Thyroid gland (tissue), 4 donors: ENCODE data around the gene HSFX4. TPM values are rescaled to one million over a fixed set of nuclear protein-coding genes. Genes with fewer than 3 reads are reported as not detected.

ENCODE experiments used
- DNase-seq, 2 donors: peaks; one replicate each; pipeline ENCODE4 v3.0.0-alpha.2; 2019
- H3K27ac ChIP-seq, 3 donors: fragments of 200-600 bp; sonication (generic); 1 replicate in 2 of 3; 2 replicates in 1 of 3; pipeline ENCODE4 v1.5.1; 2016 to 2019; ENCODE audit warnings: mild to moderate bottlenecking in 1 of 3, moderate library complexity in 1 of 3
- H3K27me3 ChIP-seq: fragments of 200-600 bp; sonication (generic); one replicate; pipeline ENCODE4 v1.5.1; 2019
- H3K36me3 ChIP-seq, 2 donors: fragments of 200-600 bp; sonication (generic); one replicate each; pipeline ENCODE4 v1.5.1; 2016 to 2019
- H3K4me1 ChIP-seq, 2 donors: fragments of 200-600 bp; sonication (generic); one replicate each; pipeline ENCODE4 v1.5.1; 2017 to 2019
- H3K4me3 ChIP-seq, 3 donors: fragments of 200-600 bp; sonication (generic); replicated peaks in 1 of 3; 1 replicate in 2 of 3; 2 replicates in 1 of 3; pipeline ENCODE4 v1.5.1; 2016; ENCODE audit warnings: mild to moderate bottlenecking in 1 of 3
- H3K9me3 ChIP-seq: fragments of 200-600 bp; sonication (generic); one replicate; pipeline ENCODE4 v1.5.1; 2017
- POLR2A ChIP-seq, 2 donors: fragments of 450-650 bp; IDR thresholded peaks; one replicate each; pipeline ENCODE4 v1.6.1; 2017; ENCODE audit warnings: antibody characterized with exemption in 2 of 2, mild to moderate bottlenecking in 2 of 2, moderate library complexity in 1 of 2
- WGBS, 2 donors: methylation state at CpG; one replicate each; pipeline ENCODE4 v1.1.5; 2017; 5-methylcytosine and 5-hydroxymethylcytosine counted together
- intact Hi-C: fragments of 100-400 bp; cut with DNase I; formaldehyde crosslinking; loops from one replicate; pipeline ENCODE4 v1.15.1; 2023
- total RNA-seq, 4 donors: library from RNA; depleted of rRNA; stranded (reverse); fragments of >200 nt; gene quantifications; one replicate each; pipeline ENCODE4 v1.2.3, GENCODE V29; 2016
- TF ChIP-seq, protein P1 (sequence below), 6 experiments: fragments of 200-600 bp in 3 of 6; fragments of 450-650 bp in 3 of 6; sonication (generic) in 3 of 6; IDR thresholded peaks; one replicate each; pipeline ENCODE4 v1.5.1; 2016 to 2019; ENCODE audit warnings: antibody characterized with exemption in 6 of 6, mild to moderate bottlenecking in 2 of 6, inconsistent platforms in 1 of 6, moderate library complexity in 1 of 6

HSFX4 gene
- total RNA-seq, 4 donors from 2014 or later: not detected

DNA sequence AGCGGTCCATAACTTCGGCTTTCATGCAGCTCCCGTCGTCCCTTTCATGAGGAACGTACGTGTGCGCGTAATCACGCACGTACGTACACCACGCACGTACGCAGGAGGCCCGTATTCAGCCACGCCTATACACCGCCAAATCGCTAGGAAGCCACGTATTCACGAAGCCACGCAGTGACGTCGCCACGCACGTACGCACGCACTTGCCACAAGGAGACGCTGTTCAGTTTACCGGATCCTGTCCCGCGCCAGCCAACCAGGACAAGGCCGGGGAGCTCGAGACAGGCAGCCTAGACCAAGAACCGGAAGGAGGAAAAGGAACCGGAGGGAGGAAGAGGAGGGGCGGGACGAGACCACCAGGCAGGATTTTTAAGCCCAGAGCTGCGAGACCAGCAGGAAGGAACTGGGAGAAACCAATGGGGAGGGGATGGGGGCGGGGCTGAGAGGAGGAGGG, 9.1 kb downstream of the HSFX4 start, which contains the start of gene EOLA2:
EOLA2 (minus strand) TSS at position 65 of the 454 bp plus-strand sequence. CDS start 4,617 bp downstream, outside the sequence.
- no peaks in the 10 kb centered on the region for H3K4me1 ChIP-seq
- TF ChIP-seq, protein P1, sequence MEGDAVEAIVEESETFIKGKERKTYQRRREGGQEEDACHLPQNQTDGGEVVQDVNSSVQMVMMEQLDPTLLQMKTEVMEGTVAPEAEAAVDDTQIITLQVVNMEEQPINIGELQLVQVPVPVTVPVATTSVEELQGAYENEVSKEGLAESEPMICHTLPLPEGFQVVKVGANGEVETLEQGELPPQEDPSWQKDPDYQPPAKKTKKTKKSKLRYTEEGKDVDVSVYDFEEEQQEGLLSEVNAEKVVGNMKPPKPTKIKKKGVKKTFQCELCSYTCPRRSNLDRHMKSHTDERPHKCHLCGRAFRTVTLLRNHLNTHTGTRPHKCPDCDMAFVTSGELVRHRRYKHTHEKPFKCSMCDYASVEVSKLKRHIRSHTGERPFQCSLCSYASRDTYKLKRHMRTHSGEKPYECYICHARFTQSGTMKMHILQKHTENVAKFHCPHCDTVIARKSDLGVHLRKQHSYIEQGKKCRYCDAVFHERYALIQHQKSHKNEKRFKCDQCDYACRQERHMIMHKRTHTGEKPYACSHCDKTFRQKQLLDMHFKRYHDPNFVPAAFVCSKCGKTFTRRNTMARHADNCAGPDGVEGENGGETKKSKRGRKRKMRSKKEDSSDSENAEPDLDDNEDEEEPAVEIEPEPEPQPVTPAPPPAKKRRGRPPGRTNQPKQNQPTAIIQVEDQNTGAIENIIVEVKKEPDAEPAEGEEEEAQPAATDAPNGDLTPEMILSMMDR (IDR thresholded peaks at IDR 0.05): peak in 4 of 6 experiments; percentile 46 to 59 (median 52)
- peak in 1 of 2 donors; percentile 70 for TF ChIP-seq POLR2A (IDR thresholded peaks at IDR 0.05)
- peak within 1 kb of the TSS; percentile 79 to 95 (median 85) for H3K27ac ChIP-seq
- no peaks in the 10 kb centered on the region for H3K36me3 ChIP-seq
- no peaks in the 10 kb centered on the region for H3K9me3 ChIP-seq
- no peaks in the 10 kb centered on the region for H3K27me3 ChIP-seq
- peak; percentile 95 for DNase-seq
- intact Hi-C loops: no loop called here
- 0% methylated on average over 12 of the region's 39 CpGs; no CpG with 5 or more reads in 1 of the 2 donors for WGBS, 2 donors
- peak within 1 kb of the TSS; percentile 42 to 70 (median 51) for H3K4me3 ChIP-seq

- H3K27ac ChIP-seq: peak overlapping the region; percentile 92 to 95 (median 95)
- intact Hi-C loops: no loop called here
- peak; percentile 95 for DNase-seq
- H3K4me1 ChIP-seq: no peaks in the 10 kb centered on the region
- H3K27me3 ChIP-seq: no peaks in the 10 kb centered on the region
- 6% methylated on average over 6 of the region's 50 CpGs; no CpG with 5 or more reads in 1 of the 2 donors for WGBS, 2 donors
- H3K4me3 ChIP-seq: peak overlapping the region in 1 of 3 donors; percentile 31
- no peaks in the 10 kb centered on the region for H3K36me3 ChIP-seq
- H3K9me3 ChIP-seq: no peaks in the 10 kb centered on the region
- TF ChIP-seq, protein P1 (IDR thresholded peaks at IDR 0.05): no peak
- no peak for TF ChIP-seq POLR2A (IDR thresholded peaks at IDR 0.05)
Observed at GRCh38 chrX:149938881-149939654, 9.7 kb downstream of the HSFX4 start.

GRCh38 chrX:149939655-149939904, 10.2 kb downstream of the HSFX4 start:
- 0 to 8% methylated on average over 7 to 15 of the region's 17 CpGs for WGBS, 2 donors
- Histone ChIP-seq H3K4me3 (peak overlapping the region in 1 of 3 donors; percentile 31), H3K27ac (peak overlapping the region; percentile 91 to 95 (median 92)), H3K9me3 (no peaks in the 10 kb centered on the region), H3K4me1 (no peaks in the 10 kb centered on the region), H3K27me3 (no peaks in the 10 kb centered on the region), H3K36me3 (no peaks in the 10 kb centered on the region)
- no peak for TF ChIP-seq POLR2A (IDR thresholded peaks at IDR 0.05)
- TF ChIP-seq, protein P1 (IDR thresholded peaks at IDR 0.05): no peak
- no peak for DNase-seq
- intact Hi-C loops: no loop called here

DNA sequence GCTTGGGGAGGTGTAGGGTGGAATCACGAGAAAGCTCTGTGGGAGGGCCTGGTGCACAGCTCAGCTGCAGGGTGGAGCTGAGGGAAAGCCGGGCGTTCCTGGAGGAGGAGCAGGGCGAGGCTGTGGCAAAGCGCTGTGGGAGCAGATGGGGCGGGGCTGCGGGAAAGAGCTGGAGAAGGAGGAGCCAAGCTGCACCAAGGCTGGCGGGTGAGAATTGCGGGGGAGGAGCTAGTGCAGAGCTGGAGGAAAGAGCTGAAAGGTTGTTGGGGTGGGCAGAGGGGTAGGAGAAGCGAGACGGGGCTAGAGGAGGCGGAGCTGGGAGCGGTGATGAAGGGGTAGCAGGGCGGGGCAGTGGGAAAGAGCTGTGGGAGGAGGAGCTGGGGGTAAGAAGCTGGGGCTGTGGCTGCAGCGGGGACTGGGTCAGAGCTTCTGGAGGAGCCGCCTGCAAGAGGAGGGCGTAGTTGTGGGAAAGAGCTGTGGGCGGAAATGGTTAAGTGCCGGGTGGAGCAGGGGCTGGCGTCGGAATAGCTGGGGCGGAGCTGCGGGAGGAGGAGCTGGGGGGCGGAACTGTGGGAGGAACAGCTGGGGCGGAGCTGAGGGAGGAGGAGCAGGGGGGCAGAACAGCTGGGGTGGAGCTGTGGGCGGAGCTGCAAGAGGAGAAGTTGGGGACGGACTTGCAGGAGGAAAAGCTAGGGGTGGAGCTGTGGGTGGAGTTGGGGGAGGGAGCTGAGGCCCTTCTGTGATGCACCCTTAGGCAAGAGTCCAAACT, 10.7 kb downstream of the HSFX4 start:
- H3K9me3 ChIP-seq: no peaks in the 10 kb centered on the region
- no peaks in the 10 kb centered on the region for H3K36me3 ChIP-seq
- no peaks in the 10 kb centered on the region for H3K4me1 ChIP-seq
- H3K27ac ChIP-seq: peak overlapping the region; percentile 91 to 95 (median 92)
- peak; percentile 94 to 95 for DNase-seq
- 0 to 1% methylated on average over 25 to 27 of the region's 27 CpGs for whole genome bisulfite sequencing, 2 donors
- intact Hi-C loops: no loop called here
- no peaks in the 10 kb centered on the region for H3K27me3 ChIP-seq
- peak overlapping the region in 1 of 3 donors; percentile 31 for H3K4me3 ChIP-seq
- peak in 1 of 2 donors; percentile 49 for TF ChIP-seq POLR2A (IDR thresholded peaks at IDR 0.05)
- TF ChIP-seq, protein P1 (IDR thresholded peaks at IDR 0.05): no peak
